AG09309 (cell line): Measurements from ENCODE around the gene WDR62.

Source experiments
- DNase-seq: peaks from one replicate; pipeline ENCODE4 v3.0.0-alpha.2; 2010; ENCODE audit warnings: low read depth
- H3K4me3 ChIP-seq: 2 replicates; pipeline ENCODE4 v1.5.1; 2011; ENCODE audit warnings: mild to moderate bottlenecking, low read depth, low read length, moderate library complexity; ENCODE audit not compliant: control insufficient read depth
- TF ChIP-seq, protein P1 (sequence below): IDR thresholded peaks from 2 replicates; pipeline ENCODE4 v1.5.1; 2011; ENCODE audit warnings: mild to moderate bottlenecking, low read depth, low read length, inconsistent platforms; ENCODE audit not compliant: insufficient read depth, control insufficient read depth; ENCODE audit errors: missing control alignments

The WDR62 gene

DNA sequence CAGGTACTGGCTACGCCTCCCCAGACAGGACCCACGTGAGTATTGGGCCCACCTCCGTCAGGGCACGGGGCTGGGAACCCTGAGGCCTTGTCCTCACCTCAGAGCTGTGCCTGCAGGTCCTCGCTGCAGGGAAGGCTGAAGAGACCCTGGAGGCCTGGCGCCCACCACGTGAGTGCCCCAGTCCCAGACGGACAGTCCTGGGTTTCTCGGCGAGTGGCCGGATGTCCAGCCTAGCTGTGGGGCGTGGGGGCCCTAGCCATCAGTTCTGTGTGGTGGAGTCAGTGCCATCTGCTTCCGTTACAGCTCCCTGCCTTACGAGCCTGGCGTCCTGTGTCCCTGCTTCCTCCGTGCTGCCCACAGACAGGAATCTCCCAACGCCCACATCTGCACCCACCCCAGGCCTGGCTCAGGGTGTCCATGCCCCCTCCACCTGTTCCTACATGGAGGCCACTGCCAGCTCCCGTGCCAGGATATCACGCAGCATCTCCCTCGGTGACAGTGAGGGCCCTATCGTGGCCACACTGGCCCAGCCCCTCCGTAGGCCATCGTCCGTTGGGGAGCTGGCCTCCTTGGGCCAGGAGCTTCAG, 48.4 kb downstream of the WDR62 start:
- H3K4me3 ChIP-seq = no peak overlapping the region
- TF ChIP-seq, protein P1, sequence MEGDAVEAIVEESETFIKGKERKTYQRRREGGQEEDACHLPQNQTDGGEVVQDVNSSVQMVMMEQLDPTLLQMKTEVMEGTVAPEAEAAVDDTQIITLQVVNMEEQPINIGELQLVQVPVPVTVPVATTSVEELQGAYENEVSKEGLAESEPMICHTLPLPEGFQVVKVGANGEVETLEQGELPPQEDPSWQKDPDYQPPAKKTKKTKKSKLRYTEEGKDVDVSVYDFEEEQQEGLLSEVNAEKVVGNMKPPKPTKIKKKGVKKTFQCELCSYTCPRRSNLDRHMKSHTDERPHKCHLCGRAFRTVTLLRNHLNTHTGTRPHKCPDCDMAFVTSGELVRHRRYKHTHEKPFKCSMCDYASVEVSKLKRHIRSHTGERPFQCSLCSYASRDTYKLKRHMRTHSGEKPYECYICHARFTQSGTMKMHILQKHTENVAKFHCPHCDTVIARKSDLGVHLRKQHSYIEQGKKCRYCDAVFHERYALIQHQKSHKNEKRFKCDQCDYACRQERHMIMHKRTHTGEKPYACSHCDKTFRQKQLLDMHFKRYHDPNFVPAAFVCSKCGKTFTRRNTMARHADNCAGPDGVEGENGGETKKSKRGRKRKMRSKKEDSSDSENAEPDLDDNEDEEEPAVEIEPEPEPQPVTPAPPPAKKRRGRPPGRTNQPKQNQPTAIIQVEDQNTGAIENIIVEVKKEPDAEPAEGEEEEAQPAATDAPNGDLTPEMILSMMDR = no peak
- no peak for DNase-seq

DNA sequence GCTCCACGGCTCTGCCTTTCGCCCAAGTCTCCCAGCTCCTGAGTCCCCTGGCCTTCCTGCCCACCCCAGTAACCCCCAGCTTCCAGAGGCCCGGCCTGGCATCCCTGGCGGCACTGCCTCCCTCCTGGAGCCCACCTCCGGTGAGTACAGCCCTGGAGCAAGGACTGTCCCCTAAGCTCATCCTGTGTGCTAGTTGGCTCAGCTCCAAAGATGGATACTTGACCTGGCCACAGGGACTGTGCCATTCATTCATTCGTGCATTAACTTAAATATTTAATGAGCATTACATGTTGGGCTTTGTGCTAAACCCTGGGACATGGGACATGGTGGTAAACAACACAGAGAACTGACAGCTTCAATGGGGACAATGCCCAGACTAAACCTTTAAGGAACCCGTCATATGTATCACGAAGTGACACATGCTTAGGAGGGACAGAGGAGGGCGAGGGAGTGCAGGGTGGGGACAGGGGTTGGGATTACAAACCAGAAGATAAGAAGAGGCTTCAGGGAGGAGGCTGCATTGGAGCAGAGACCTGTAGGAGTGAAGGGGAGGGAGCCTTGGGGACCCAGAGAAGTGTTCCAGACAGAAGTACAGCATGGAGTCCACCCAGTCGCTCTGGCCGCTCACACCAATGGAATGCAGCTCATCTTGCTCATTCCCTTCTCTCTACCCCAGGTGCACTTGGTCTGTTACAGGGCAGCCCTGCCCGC, 49.3 kb downstream of the WDR62 start:
- TF ChIP-seq, protein P1 = no peak
- DNase-seq = no peak
- no peak overlapping the region for H3K4me3 ChIP-seq

DNA sequence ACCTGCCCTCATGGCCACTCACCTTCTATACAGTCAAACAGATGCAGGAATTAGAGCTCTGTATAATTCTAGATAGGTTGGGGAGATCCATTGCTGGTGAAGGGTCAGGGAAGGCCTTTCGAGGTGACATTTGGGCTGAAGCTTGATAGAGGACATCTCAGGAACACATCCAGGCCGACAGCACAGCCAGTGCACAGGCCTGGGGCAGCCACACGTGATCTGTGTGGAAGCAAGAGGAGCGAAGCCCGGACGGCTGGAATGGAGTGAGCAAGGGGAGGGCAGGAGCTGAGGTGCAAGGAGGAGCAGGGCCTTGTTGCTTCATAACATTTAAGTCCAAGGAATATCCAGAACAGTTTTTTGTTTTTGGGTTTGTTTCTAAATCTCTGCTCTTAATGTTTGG, 51.7 kb downstream of the WDR62 start:
- no peak overlapping the region for H3K4me3 ChIP-seq
- no peak for DNase-seq
- TF ChIP-seq, protein P1 = no peak

DNA sequence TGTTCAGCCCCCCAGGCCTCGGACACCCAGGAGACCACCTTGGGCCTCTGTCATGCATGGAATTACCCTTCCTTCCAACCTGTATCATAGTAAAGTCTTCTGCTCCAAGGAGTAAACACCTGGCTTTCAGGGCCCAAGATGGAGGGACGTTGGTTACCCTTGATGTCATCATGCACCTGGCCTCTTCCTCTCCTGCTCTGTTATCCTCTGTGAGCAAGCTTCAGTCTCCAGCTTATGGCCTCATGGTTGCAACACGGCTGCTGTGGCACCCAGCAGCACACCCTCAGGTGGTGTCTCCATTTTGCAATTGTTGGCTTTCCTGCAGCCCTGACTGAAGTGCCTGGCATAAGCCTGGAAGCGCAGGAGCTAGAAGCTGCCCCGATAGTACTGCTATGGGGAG, 52.3 kb downstream of the WDR62 start:
- TF ChIP-seq, protein P1 = no peak
- no peak overlapping the region for H3K4me3 ChIP-seq
- no peak for DNase-seq

DNA sequence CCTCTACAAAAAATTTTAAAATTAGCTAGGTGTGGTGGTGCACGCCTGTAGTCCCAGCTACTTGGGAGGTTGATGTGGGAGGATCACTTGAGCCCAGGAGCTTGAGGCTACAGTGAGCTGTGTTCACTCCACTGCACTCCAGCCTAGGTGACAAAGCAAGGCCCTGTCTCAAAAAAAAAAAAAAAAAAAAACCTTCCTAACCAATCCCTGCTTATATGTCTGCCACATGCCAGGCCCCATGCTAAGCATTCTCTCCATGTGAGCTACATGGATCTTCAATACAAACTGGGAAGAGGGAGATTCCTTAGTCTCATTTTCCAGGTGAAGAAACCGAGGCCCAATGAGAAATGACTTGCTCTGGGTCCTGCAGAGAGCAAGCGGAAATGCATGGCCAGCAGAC, 54.0 kb downstream of the WDR62 start:
- H3K4me3 ChIP-seq = no peak overlapping the region
- TF ChIP-seq, protein P1 = no peak
- DNase-seq = no peak

DNA sequence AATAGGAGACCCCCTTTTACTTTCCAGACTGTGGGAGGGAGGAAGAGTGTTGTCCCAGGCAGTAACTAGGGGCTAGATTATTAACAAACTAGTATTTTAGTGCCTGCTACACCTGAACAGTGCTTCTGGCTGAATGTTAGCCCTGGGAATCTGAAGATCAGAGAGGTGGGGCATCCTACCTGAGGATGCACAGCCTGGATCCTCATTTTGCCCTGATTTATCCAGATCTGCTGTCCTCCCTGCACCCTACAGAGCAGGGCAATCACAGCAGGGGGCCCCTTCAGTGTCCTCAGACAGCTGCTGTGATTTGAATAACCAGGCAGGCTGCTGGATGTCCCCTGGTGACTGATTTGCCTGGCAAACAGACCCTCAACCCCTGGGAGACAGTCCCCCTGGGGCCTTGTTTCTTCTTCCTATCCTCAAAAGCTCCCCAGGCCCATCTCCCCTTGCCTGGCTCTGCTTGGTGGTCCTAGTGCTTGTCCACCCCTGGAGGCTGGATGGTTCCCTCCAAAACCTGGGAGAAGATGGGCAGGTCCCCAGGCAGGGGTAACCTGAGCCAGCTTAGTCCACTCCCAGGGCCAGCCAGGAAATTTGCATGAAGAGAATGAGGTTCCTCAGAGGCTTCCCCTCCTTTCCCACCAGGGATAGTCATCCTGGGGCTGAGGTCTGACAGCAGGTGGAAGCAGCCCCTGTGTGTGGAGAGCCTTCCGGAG, 55.9 kb downstream of the WDR62 start, which contains the start of gene OVOL3:
TSS of gene OVOL3 (plus strand) at position 657 of the 713 bp plus-strand sequence. CDS start 60 bp downstream, outside the sequence.
- TF ChIP-seq, protein P1 = no peak

More for the DNA sequence above, 55.9 kb downstream of the WDR62 start, which contains the start of gene OVOL3:
- DNase-seq = no peak
- no peak within 1 kb of the TSS for H3K4me3 ChIP-seq
